Mesodermal cell (in vitro differentiated cells): ENCODE results near the gene MOB3B.

Experiments used
- H3K27ac ChIP-seq: 2 replicates; pipeline ENCODE4 v1.7.0; 2013; ENCODE audit warnings: mild to moderate bottlenecking, low read depth, low read length, moderate library complexity; ENCODE audit not compliant: severe bottlenecking
- H3K36me3 ChIP-seq: 2 replicates; pipeline ENCODE4 v1.7.1; 2013; ENCODE audit warnings: mild to moderate bottlenecking, low read length, moderate library complexity; ENCODE audit not compliant: control insufficient read depth, insufficient read depth
- H3K4me1 ChIP-seq: one replicate; pipeline ENCODE4 v1.7.1; 2013; ENCODE audit warnings: mild to moderate bottlenecking, low read length; ENCODE audit not compliant: insufficient read depth, control insufficient read depth, poor library complexity, severe bottlenecking
- H3K4me3 ChIP-seq: 2 replicates; pipeline ENCODE4 v1.7.0; 2013; ENCODE audit warnings: low read length, control low read depth, mild to moderate bottlenecking; ENCODE audit not compliant: insufficient read depth, poor library complexity, severe bottlenecking; ENCODE audit errors: extremely low read depth
- H3K9me3 ChIP-seq: 2 replicates; pipeline ENCODE4 v1.7.1; 2013; ENCODE audit warnings: mild to moderate bottlenecking, low read length, moderate library complexity; ENCODE audit not compliant: control insufficient read depth
- WGBS, 2 experiments: methylation state at CpG; one replicate each; pipeline ENCODE4 v1.1.5; 2013; ENCODE audit warnings: missing lambda C conversion rate in 2 of 2; ENCODE audit not compliant: insufficient coverage in 2 of 2; 5-methylcytosine and 5-hydroxymethylcytosine counted together

The MOB3B gene

GRCh38 chr9:27447031-27447683, 82.5 kb downstream of the MOB3B start:
- Histone ChIP-seq H3K9me3 (no peaks in the 10 kb centered on the region), H3K4me3 (no peak overlapping the region), H3K4me1 (no peaks in the 10 kb centered on the region), H3K36me3 (no peaks in the 10 kb centered on the region), H3K27ac (no peak overlapping the region)
- WGBS, 2 experiments, result 94 to 100% methylated on average over 2 to 4 of the region's 5 CpGs

- H3K9me3 ChIP-seq, result no peaks in the 10 kb centered on the region
- WGBS, 2 experiments, result 82 to 83% methylated on average over 3 to 4 of the region's 6 CpGs
- no peak overlapping the region for H3K4me3 ChIP-seq
- H3K4me1 ChIP-seq, result no peaks in the 10 kb centered on the region
- no peak overlapping the region for H3K27ac ChIP-seq
- H3K36me3 ChIP-seq, result no peaks in the 10 kb centered on the region
Measured at GRCh38 chr9:27445688-27446087, 83.9 kb downstream of the MOB3B start.

- H3K4me1 ChIP-seq, result no peaks in the 10 kb centered on the region
- no peaks in the 10 kb centered on the region for H3K9me3 ChIP-seq
- 84 to 100% methylated on average over 2 to 3 of the region's 5 CpGs for WGBS, 2 experiments
- H3K4me3 ChIP-seq, result no peak overlapping the region
- H3K36me3 ChIP-seq, result no peaks in the 10 kb centered on the region
- H3K27ac ChIP-seq, result no peak overlapping the region
Measured at GRCh38 chr9:27445057-27445595, 84.5 kb downstream of the MOB3B start.

GRCh38 chr9:27442464-27442863, 87.2 kb downstream of the MOB3B start:
- Histone ChIP-seq H3K36me3 (no peaks in the 10 kb centered on the region), H3K4me1 (peaks cover 11% of the 10 kb centered on the region), H3K27ac (no peak overlapping the region), H3K9me3 (no peaks in the 10 kb centered on the region), H3K4me3 (no peak overlapping the region)
- 73 to 100% methylated on average over 2 to 3 of the region's 4 CpGs for WGBS, 2 experiments

DNA sequence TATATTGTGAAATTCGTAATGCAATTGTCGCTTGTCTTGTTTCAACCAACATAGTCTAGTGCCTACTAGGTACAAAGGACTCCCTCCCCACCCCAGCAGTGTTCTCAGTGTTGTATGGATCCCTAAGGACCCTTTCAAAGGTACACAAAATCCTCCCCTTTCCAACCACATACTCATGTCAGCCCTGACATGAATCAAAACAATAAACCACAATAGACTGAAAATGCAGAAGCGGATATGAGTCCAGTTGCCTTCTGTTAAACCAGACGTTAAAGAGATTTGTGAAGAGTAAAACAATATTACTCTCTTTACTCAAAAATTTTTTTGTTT, 87.9 kb downstream of the MOB3B start:
- no peak overlapping the region for H3K27ac ChIP-seq
- H3K4me3 ChIP-seq, result no peak overlapping the region
- no peaks in the 10 kb centered on the region for H3K9me3 ChIP-seq
- H3K36me3 ChIP-seq, result no peaks in the 10 kb centered on the region
- H3K4me1 ChIP-seq, result peaks cover 11% of the 10 kb centered on the region
- WGBS, 2 experiments, result 100% methylated on average over 2 of the region's 4 CpGs

DNA sequence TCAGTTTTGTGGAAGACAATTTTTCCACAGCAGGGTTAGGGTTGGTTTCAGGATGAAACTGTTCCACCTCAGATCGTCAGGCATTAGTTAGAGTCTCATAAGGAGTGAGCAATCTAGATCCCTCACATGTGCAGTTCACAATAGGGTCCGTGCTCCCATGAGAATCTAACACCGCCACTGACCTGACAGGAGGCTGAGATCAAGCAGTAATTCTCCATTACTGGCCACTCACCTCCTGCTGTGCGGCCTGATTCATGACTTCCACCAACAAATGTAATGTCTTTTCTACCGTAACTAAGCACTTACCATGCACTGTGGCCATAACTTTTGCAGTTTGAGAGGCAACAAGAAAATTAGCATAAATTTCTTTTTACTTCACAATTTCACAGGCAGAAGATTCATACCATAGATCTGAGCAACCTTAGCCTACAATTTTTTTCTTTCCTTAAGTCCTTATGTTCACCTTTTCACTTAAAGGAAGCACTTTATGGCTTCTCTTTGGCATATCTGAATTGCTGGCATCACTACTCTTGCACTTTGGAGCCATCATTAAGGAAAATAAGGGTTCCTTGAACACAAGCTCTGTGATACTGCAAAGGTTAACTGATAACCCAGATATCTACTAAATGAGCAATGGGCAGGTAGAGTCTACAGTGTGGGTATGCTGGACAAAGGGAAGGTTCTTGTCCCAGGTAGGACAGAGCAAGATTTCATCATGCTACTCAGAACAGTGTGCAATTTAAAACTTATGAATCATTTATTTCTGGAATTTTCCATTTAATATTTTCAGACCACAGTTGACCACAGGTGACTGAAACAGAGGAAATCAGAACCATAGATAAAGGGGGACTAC, 88.5 kb downstream of the MOB3B start:
- H3K4me1 ChIP-seq, result peaks cover 11% of the 10 kb centered on the region
- no peak overlapping the region for H3K27ac ChIP-seq
- WGBS, 2 experiments, result 88 to 93% methylated on average over 5 of the region's 5 CpGs
- H3K36me3 ChIP-seq, result no peaks in the 10 kb centered on the region
- no peak overlapping the region for H3K4me3 ChIP-seq
- H3K9me3 ChIP-seq, result no peaks in the 10 kb centered on the region

DNA sequence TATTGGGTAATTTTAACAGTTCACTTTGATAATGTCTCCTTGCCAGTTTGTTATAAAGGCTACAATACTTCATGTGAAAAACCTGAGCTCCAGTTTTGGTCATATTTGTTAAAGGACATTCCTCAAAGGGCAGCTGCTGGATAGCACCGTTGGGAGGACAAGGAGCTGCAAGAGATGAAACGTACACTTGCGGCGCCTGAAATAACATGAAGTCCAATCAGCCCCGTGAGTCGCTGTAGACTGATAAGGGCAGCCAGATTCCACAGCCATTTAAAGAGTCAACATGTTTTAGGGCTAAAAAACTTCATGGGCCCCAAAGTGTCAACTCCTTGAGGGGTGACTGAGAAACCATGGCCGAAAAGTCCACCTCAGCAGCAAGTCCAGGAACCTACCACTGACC, 91.1 kb downstream of the MOB3B start:
- Histone ChIP-seq H3K36me3 (no peaks in the 10 kb centered on the region), H3K9me3 (no peaks in the 10 kb centered on the region), H3K4me1 (peaks cover 18% of the 10 kb centered on the region), H3K27ac (no peak overlapping the region), H3K4me3 (no peak overlapping the region)
- 92 to 95% methylated on average over 6 to 7 of the region's 7 CpGs for WGBS, 2 experiments

DNA sequence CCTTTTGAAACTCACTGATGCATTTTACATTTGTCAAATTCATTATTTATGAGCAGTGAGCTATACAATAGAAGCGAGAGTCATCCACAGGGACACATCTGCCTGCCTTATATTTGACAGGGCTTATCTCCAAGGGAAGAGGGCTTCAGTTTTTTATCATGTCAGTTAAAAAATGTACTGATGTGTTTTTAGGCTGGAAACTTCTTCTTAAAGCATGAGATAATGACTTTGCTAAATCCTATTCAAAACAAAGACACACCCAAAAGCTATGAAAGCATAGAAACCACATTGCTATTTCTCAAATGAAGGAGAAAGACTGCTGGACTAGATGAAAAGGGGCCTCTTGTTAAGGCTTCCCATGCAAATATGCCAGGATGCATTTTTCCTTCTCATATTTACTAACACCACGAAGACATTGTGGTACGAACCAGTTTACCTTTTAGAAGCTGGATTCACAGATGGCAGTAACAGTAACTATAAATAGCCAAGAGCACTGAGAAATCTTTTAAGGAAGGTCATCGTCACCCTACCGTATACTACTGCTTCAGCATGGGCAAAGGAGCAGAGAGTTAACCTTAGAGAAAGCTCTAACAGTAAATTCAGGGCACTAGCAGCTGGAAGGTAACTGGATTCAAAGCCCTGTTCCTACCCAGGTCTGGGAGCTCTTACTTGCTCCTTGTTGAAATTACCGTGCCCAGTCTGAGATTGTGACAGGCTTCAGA, 91.8 kb downstream of the MOB3B start:
- Histone ChIP-seq H3K27ac (no peak overlapping the region), H3K36me3 (no peaks in the 10 kb centered on the region), H3K4me1 (peaks cover 18% of the 10 kb centered on the region), H3K4me3 (no peak overlapping the region), H3K9me3 (no peaks in the 10 kb centered on the region)
- 84 to 93% methylated on average over 5 to 6 of the region's 6 CpGs for WGBS, 2 experiments

GRCh38 chr9:27436234-27436633, 93.4 kb downstream of the MOB3B start:
- 89 to 100% methylated on average over 1 of the region's 3 CpGs for WGBS, 2 experiments
- H3K4me1 ChIP-seq, result peaks cover 25% of the 10 kb centered on the region
- no peak overlapping the region for H3K4me3 ChIP-seq
- no peak overlapping the region for H3K27ac ChIP-seq
- no peaks in the 10 kb centered on the region for H3K36me3 ChIP-seq
- H3K9me3 ChIP-seq, result no peaks in the 10 kb centered on the region

DNA sequence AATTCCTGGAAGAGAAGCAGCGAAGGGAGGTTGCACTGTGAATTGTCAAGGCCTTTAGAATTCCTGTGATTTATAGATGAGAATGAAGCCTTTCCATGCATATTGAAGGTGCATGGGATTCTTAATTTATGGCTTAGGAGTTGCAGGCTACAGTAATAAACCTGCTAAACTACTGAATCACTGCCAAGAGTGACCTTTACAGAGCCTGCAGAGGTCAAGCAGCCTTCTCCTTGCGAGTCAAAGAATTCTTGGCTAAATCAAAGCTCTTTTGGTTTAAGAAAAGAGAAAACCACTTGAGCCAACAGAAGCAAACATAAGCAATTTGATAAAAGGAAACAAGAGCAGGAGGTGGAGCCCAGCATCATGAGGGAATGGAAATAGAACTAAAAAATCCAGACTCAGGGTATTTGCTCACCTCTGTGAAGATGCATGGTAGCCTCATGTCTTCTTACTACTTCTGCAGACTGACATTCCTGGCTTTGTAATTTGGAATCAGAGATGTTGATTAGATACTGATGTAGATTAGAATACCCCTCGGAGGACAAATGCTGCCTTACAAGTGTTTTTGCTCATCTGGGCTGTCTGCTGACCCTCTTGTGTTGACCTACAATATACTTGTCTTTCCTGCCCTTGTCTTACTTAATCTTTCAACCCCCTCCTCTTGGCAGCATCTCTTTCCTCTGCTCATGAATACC, 95.8 kb downstream of the MOB3B start:
- Histone ChIP-seq H3K27ac (no peak overlapping the region), H3K4me1 (peaks cover 26% of the 10 kb centered on the region), H3K36me3 (no peaks in the 10 kb centered on the region), H3K4me3 (no peak overlapping the region), H3K9me3 (no peaks in the 10 kb centered on the region)
- WGBS, 2 experiments, result 75 to 100% methylated on average over 1 to 2 of the region's 3 CpGs
